HFFc6 (cell line): ENCODE results near the gene SCN8A. TPM values are rescaled to one million over a fixed set of nuclear protein-coding genes. Genes with fewer than 3 reads are reported as not detected.

Source experiments
- DNase-seq: peaks from one replicate; pipeline ENCODE4 v3.0.0-alpha.2; 2018
- H3K27ac Mint-ChIP-seq: 2 replicates; pipeline ENCODE4 v1.8.0; 2020; ENCODE audit warnings: mild to moderate bottlenecking, mixed read lengths
- H3K27me3 Mint-ChIP-seq: 2 replicates; pipeline ENCODE4 v1.8.0; 2021; ENCODE audit warnings: mild to moderate bottlenecking, moderate library complexity, mixed read lengths; ENCODE audit not compliant: insufficient read depth
- H3K36me3 Mint-ChIP-seq: 2 replicates; pipeline ENCODE4 v1.8.0; 2021; ENCODE audit warnings: low read depth, mixed read lengths
- H3K4me1 Mint-ChIP-seq: 2 replicates; pipeline ENCODE4 v1.8.0; 2020; ENCODE audit warnings: low read depth, mixed read lengths
- H3K4me3 Mint-ChIP-seq: 2 replicates; pipeline ENCODE4 v1.8.0; 2020; ENCODE audit warnings: mild to moderate bottlenecking, moderate library complexity, mixed read lengths
- H3K9me3 Mint-ChIP-seq: 2 replicates; pipeline ENCODE4 v1.8.0; 2020; ENCODE audit warnings: mild to moderate bottlenecking, mixed read lengths
- CTCF ChIP-seq: fragments of 200-600 bp; sonication (generic); IDR thresholded peaks from 2 replicates; pipeline ENCODE4 v1.5.0; 2021; ENCODE audit warnings: antibody characterized with exemption, mild to moderate bottlenecking
- total RNA-seq, 6 experiments: library from RNA; stranded (reverse); fragmentation: NEBNext Ultra II Directional; extraction: Animal tissue kit (Norgen Biotek cat#: 25700); gene quantifications; 2 replicates in 1 of 6; 3 replicates in 5 of 6; pipeline ENCODE4 v1.2.3, GENCODE V29; 2021

Gene SCN8A
- total RNA-seq, 6 experiments from 2014 or later: 13.4 to 16.0 (median 15.3) TPM

GRCh38 chr12:51663390-51663789 lies 72.4 kb downstream of the SCN8A start:
- no peak for DNase-seq
- peaks cover 19% of the 10 kb centered on the region for H3K36me3 Mint-ChIP-seq
- H3K9me3 Mint-ChIP-seq: no peaks in the 10 kb centered on the region
- TF ChIP-seq CTCF: no peak
- no peaks in the 10 kb centered on the region for H3K27me3 Mint-ChIP-seq
- no peak overlapping the region for H3K4me3 Mint-ChIP-seq
- H3K4me1 Mint-ChIP-seq: peaks cover 28% of the 10 kb centered on the region
- H3K27ac Mint-ChIP-seq: no peak overlapping the region

GRCh38 chr12:51666696-51667095 lies 75.7 kb downstream of the SCN8A start:
- Mint-ChIP-seq H3K27me3 (no peaks in the 10 kb centered on the region), H3K9me3 (no peaks in the 10 kb centered on the region), H3K4me3 (no peak overlapping the region), H3K4me1 (peaks cover 25% of the 10 kb centered on the region), H3K36me3 (peaks cover 17% of the 10 kb centered on the region), H3K27ac (no peak overlapping the region)
- TF ChIP-seq CTCF: no peak
- DNase-seq: no peak

GRCh38 chr12:51667269-51667668 lies 76.2 kb downstream of the SCN8A start:
- no peak for DNase-seq
- peaks cover 25% of the 10 kb centered on the region for H3K4me1 Mint-ChIP-seq
- H3K4me3 Mint-ChIP-seq: no peak overlapping the region
- no peak overlapping the region for H3K27ac Mint-ChIP-seq
- no peak for TF ChIP-seq CTCF
- no peaks in the 10 kb centered on the region for H3K9me3 Mint-ChIP-seq
- H3K36me3 Mint-ChIP-seq: peaks cover 17% of the 10 kb centered on the region
- no peaks in the 10 kb centered on the region for H3K27me3 Mint-ChIP-seq

- Mint-ChIP-seq H3K27me3 (no peaks in the 10 kb centered on the region), H3K4me3 (no peak overlapping the region), H3K4me1 (peaks cover 25% of the 10 kb centered on the region), H3K36me3 (peaks cover 5% of the 10 kb centered on the region), H3K27ac (no peak overlapping the region), H3K9me3 (no peaks in the 10 kb centered on the region)
- DNase-seq: no peak
- TF ChIP-seq CTCF: no peak
These were observed 78.2 kb downstream of the SCN8A start for GRCh38 chr12:51669271-51669670.

- peaks cover 25% of the 10 kb centered on the region for H3K4me1 Mint-ChIP-seq
- no peak for TF ChIP-seq CTCF
- DNase-seq: no peak
- H3K36me3 Mint-ChIP-seq: peaks cover 1% of the 10 kb centered on the region
- H3K27me3 Mint-ChIP-seq: no peaks in the 10 kb centered on the region
- no peaks in the 10 kb centered on the region for H3K9me3 Mint-ChIP-seq
- H3K27ac Mint-ChIP-seq: no peak overlapping the region
- no peak overlapping the region for H3K4me3 Mint-ChIP-seq
These were observed 79.0 kb downstream of the SCN8A start for GRCh38 chr12:51669996-51670395.

GRCh38 chr12:51672334-51672733 lies 81.3 kb downstream of the SCN8A start:
- no peak for TF ChIP-seq CTCF
- H3K9me3 Mint-ChIP-seq: no peaks in the 10 kb centered on the region
- H3K27ac Mint-ChIP-seq: peak overlapping the region; percentile 22
- H3K4me3 Mint-ChIP-seq: no peak overlapping the region
- H3K36me3 Mint-ChIP-seq: no peaks in the 10 kb centered on the region
- H3K27me3 Mint-ChIP-seq: no peaks in the 10 kb centered on the region; the same call in 1 of the 2 replicates
- peaks cover 36% of the 10 kb centered on the region for H3K4me1 Mint-ChIP-seq
- no peak for DNase-seq
